Measurements from ENCODE around the gene ARFGAP3. TPM values are rescaled to one million over a fixed set of nuclear protein-coding genes. Genes with fewer than 3 reads are reported as not detected.

ARFGAP3 gene
- total RNA-seq, 4 donors from 2014 or later: 36.9 to 78.6 (median 52.0) TPM

DNA sequence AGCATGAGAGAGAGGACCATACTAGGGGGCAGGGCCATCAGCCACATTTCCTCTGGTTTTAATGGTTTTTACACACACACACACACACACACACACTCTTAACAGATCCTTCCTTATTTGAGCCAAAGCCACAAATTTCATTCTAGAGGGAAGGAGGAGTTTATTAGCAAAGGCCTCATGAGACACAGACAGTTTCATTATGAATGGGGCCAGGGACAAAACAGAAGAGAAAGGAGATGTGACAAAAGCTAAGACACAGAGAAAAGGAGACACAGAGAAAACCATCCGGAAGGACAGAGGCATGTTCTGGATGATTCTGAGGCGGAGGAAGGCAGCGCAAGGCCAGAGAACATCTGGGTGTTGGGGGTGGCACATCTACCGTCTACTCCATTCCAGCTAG lies 32.2 kb upstream of the ARFGAP3 start:
- peaks cover 0 to 11% (median 7%) of the 10 kb centered on the region in 4 donors for H3K4me1 ChIP-seq
- H3K27ac ChIP-seq: peak overlapping the region in 2 of 4 donors; percentile 17 to 60
- no peaks in the 10 kb centered on the region for H3K27me3 ChIP-seq
- peak in 1 of 2 donors; percentile 17 for DNase-seq (ENCODE audit: low spot score in 2 of 2)
- H3K9me3 ChIP-seq: no peaks in the 10 kb centered on the region
- peaks cover 0 to 90% (median 5%) of the 10 kb centered on the region in 3 donors for H3K36me3 ChIP-seq
- no peak overlapping the region for H3K4me3 ChIP-seq
- TF ChIP-seq EP300 (IDR thresholded peaks at IDR 0.05) (peak in 1 of 2 donors; percentile 17), CTCF (IDR thresholded peaks at IDR 0.05) (no peak)
- 45% methylated on average over 4 of the region's 4 CpGs for WGBS, 2 donors

DNA sequence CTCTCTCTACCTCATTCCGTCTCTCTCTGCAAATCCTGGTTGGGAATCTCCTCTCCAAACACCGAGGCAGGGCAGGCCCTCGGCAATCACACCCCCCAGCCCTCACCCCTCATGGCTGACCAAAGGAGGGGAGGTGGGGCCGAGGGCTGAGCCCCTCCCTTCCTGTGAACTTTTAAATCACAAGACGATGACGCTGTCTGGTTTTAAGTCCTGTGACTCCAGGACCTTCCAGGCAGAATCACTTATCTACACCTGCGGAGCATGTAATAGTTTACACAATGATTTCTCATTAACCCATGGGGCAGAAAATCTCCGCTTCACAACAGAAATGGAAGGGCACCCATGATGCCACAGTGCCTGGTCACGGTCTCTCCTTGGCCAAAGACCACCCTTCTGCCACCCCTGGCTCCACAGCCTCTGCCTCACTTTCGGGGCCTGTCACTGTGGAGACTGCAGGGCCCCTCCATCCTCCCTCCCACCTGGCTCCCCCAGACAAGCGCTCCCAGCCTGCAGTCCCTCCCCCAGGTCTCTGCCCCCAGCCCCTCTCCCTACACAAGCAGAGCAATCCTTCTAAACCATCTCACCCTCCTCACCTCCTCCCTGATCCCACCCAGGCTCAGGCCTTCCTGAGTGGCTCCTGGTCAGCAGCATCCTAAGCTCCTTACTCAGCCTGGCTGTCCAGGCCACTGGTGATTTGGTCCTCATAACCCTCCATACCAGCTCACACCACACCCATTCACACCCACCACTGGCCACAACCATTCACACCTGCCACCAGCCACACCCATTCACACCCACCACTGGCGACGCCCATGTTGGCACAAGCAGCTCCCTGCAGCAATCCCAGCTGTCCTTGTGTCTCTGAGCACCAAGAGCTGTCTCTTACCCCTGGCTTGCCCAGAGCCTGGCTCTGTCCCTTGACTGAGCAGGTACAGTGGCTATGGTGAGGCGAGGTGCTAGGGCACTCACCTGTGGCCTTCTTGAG lies 30.7 kb upstream of the ARFGAP3 start:
- no peaks in the 10 kb centered on the region for H3K27me3 ChIP-seq
- H3K4me3 ChIP-seq: no peak overlapping the region
- H3K4me1 ChIP-seq: peaks cover 0 to 11% (median 7%) of the 10 kb centered on the region in 4 donors
- H3K27ac ChIP-seq: no peak overlapping the region
- no peak for TF ChIP-seq CTCF (IDR thresholded peaks at IDR 0.05)
- TF ChIP-seq EP300 (IDR thresholded peaks at IDR 0.05): no peak
- no peak for TF ChIP-seq POLR2A (IDR thresholded peaks at IDR 0.05)
- peaks cover 0 to 99% (median 16%) of the 10 kb centered on the region in 3 donors for H3K36me3 ChIP-seq
- WGBS, 2 donors: 80 to 87% methylated on average over 14 of the region's 14 CpGs
- DNase-seq (ENCODE audit: low spot score in 2 of 2): no peak
- H3K9me3 ChIP-seq: no peaks in the 10 kb centered on the region

GRCh38 chr22:42887120-42887519 lies 30.0 kb upstream of the ARFGAP3 start:
- no peaks in the 10 kb centered on the region for H3K9me3 ChIP-seq
- TF ChIP-seq POLR2A (IDR thresholded peaks at IDR 0.05) (no peak), CTCF (IDR thresholded peaks at IDR 0.05) (no peak), EP300 (IDR thresholded peaks at IDR 0.05) (no peak)
- H3K4me3 ChIP-seq: no peak overlapping the region
- H3K4me1 ChIP-seq: peaks cover 0 to 11% (median 7%) of the 10 kb centered on the region in 4 donors
- no peaks in the 10 kb centered on the region for H3K27me3 ChIP-seq
- H3K36me3 ChIP-seq: peaks cover 0 to 99% (median 22%) of the 10 kb centered on the region in 3 donors
- WGBS, 2 donors: 83 to 90% methylated on average over 5 to 7 of the region's 7 CpGs
- DNase-seq (ENCODE audit: low spot score in 2 of 2): no peak
- no peak overlapping the region for H3K27ac ChIP-seq

DNA sequence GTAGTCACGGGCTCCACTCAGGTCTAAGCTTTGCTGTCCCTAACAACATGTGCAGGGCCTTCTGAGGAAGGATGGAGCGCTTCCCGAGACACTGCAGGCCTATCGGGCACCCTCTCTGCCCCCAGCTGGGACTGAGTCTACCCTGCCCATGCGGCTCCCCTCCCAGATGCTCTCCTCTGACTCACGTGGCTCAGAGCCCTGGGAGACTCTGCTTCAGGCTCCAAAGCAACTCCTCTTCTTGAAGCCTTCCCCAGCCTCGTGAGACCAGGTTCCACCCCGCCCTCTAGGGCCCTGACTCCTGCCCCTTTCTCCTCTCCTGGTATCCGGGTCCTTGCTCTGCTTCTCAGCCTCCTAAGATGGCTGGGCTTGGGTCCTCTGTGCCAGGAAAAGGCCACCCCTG lies 28.4 kb upstream of the ARFGAP3 start:
- WGBS, 2 donors: 81 to 86% methylated on average over 9 of the region's 9 CpGs

More for the DNA sequence above, 28.4 kb upstream of the ARFGAP3 start:
- DNase-seq (ENCODE audit: low spot score in 2 of 2): no peak
- no peaks in the 10 kb centered on the region for H3K9me3 ChIP-seq
- no peaks in the 10 kb centered on the region for H3K27me3 ChIP-seq
- H3K4me1 ChIP-seq: peaks cover 0 to 11% (median 6%) of the 10 kb centered on the region in 4 donors
- H3K27ac ChIP-seq: no peak overlapping the region
- no peak overlapping the region for H3K4me3 ChIP-seq
- H3K36me3 ChIP-seq: peaks cover 0 to 99% (median 25%) of the 10 kb centered on the region in 3 donors
- TF ChIP-seq POLR2A (IDR thresholded peaks at IDR 0.05) (no peak), EP300 (IDR thresholded peaks at IDR 0.05) (no peak), CTCF (IDR thresholded peaks at IDR 0.05) (no peak)

Data from tibial nerve (tissue), 4 donors.